Measurements from ENCODE around the gene EIF1.

The EIF1 gene

DNA sequence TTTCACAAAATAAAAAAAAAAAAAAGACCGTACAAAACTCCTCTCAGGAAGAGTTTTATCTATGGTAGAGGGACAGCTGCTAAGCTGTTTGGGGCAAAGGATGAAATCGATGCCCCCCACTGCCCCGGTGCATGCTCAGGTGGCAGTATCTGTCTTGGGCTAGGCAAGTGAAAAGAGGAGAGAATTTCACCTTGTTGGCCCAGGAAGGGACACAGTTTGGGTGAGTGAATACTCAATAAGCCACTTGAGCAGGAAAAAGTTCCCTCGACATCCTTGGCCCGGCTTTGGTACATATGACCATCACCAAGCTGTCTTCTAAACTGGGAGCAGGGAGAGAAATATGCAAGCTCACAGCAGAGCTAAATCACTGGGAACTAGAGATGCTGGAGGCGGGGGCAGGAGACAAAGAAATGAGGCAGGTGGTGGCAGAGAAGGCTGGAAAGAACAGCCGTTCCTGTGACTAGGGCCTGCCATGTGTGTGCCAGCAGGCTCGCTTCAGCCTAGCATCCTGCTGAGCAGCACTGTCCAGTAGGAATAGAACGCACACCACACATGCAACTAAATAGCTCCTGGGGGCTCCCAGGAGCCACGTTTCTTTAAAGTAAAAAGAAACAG is 8.2 kb upstream of the EIF1 start:
- H3K27ac ChIP-seq (ENCODE audit: low read depth, low read length): no peak overlapping the region

GRCh38 chr17:41681776-41682175 is 6.9 kb upstream of the EIF1 start:
- Histone ChIP-seq H3K36me3 (ENCODE audit: control insufficient read depth, low read length) (no peaks in the 10 kb centered on the region), H3K27me3 (ENCODE audit: control insufficient read depth, low read length) (peaks cover 22% of the 10 kb centered on the region), H3K9me2 (replicated peaks; ENCODE audit: control insufficient read depth, low read length) (no peaks in the 10 kb centered on the region), H4K20me1 (ENCODE audit: control insufficient read depth, insufficient read depth, low read depth, low read length) (no peaks in the 10 kb centered on the region), H3K79me2 (ENCODE audit: control insufficient read depth, low read length) (no peaks in the 10 kb centered on the region), H3K9me3 (ENCODE audit: control insufficient read depth, insufficient read depth, low read length) (no peaks in the 10 kb centered on the region), H3F3A (ENCODE audit: control insufficient read depth, insufficient read depth) (no peaks in the 10 kb centered on the region), H3K4me2 (ENCODE audit: low read length) (no peak overlapping the region), H3K4me3 (ENCODE audit: low read length) (no peak overlapping the region), H3K27ac (ENCODE audit: low read depth, low read length) (no peak overlapping the region), H3K4me1 (ENCODE audit: control insufficient read depth, low read length) (peaks cover 5% of the 10 kb centered on the region; the same call in 1 of the 2 replicates)
- no peak for TF ChIP-seq EZH2phosphoT487 (IDR thresholded peaks at IDR 0.05; ENCODE audit: borderline replicate concordance, low read length)

More for the DNA sequence above, 8.2 kb upstream of the EIF1 start:
- H4K20me1 ChIP-seq (ENCODE audit: control insufficient read depth, insufficient read depth, low read depth, low read length): no peaks in the 10 kb centered on the region
- no peaks in the 10 kb centered on the region for H3K9me3 ChIP-seq (ENCODE audit: control insufficient read depth, insufficient read depth, low read length)
- H3K27me3 ChIP-seq (ENCODE audit: control insufficient read depth, low read length): peaks cover 28% of the 10 kb centered on the region
- peaks cover 5% of the 10 kb centered on the region; the same call in 1 of the 2 replicates for H3K4me1 ChIP-seq (ENCODE audit: control insufficient read depth, low read length)
- no peak overlapping the region for H3K4me2 ChIP-seq (ENCODE audit: low read length)
- H3K79me2 ChIP-seq (ENCODE audit: control insufficient read depth, low read length): no peaks in the 10 kb centered on the region
- no peaks in the 10 kb centered on the region for H3K9me2 ChIP-seq (replicated peaks; ENCODE audit: control insufficient read depth, low read length)
- TF ChIP-seq EZH2phosphoT487 (IDR thresholded peaks at IDR 0.05; ENCODE audit: borderline replicate concordance, low read length): no peak
- TF ChIP-seq, protein P1, sequence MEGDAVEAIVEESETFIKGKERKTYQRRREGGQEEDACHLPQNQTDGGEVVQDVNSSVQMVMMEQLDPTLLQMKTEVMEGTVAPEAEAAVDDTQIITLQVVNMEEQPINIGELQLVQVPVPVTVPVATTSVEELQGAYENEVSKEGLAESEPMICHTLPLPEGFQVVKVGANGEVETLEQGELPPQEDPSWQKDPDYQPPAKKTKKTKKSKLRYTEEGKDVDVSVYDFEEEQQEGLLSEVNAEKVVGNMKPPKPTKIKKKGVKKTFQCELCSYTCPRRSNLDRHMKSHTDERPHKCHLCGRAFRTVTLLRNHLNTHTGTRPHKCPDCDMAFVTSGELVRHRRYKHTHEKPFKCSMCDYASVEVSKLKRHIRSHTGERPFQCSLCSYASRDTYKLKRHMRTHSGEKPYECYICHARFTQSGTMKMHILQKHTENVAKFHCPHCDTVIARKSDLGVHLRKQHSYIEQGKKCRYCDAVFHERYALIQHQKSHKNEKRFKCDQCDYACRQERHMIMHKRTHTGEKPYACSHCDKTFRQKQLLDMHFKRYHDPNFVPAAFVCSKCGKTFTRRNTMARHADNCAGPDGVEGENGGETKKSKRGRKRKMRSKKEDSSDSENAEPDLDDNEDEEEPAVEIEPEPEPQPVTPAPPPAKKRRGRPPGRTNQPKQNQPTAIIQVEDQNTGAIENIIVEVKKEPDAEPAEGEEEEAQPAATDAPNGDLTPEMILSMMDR (IDR thresholded peaks at IDR 0.05; ENCODE audit: low read depth, low read length, poor library complexity, severe bottlenecking): no peak
- no peaks in the 10 kb centered on the region for H3F3A ChIP-seq (ENCODE audit: control insufficient read depth, insufficient read depth)
- no peak overlapping the region for H3K4me3 ChIP-seq (ENCODE audit: low read length)
- H3K36me3 ChIP-seq (ENCODE audit: control insufficient read depth, low read length): no peaks in the 10 kb centered on the region

DNA sequence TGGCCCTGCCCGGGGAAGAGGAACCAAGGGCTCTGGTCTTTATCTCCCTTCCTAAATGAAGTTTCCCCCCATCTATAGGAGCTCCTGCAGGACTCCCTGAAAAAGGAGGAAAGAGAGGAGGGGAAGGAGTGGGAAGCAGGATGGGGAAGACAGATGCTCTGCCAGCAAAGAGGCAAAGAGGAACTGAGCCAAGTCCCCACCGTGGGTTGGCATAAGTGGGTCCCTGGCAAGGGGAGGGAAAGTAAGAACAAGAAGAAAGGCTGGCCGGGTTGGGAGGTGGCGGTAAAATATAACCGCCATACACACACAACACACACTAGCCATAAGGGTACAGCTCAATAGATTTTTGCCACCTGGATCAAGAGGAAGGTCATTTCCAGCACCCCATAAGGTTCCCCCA is 6.1 kb upstream of the EIF1 start:
- no peaks in the 10 kb centered on the region for H4K20me1 ChIP-seq (ENCODE audit: control insufficient read depth, insufficient read depth, low read depth, low read length)
- TF ChIP-seq EZH2phosphoT487 (IDR thresholded peaks at IDR 0.05; ENCODE audit: borderline replicate concordance, low read length): no peak
- TF ChIP-seq, protein P1 (IDR thresholded peaks at IDR 0.05; ENCODE audit: low read depth, low read length, poor library complexity, severe bottlenecking): no peak
- no peaks in the 10 kb centered on the region for H3K9me3 ChIP-seq (ENCODE audit: control insufficient read depth, insufficient read depth, low read length)
- H3F3A ChIP-seq (ENCODE audit: control insufficient read depth, insufficient read depth): no peaks in the 10 kb centered on the region
- no peak overlapping the region for H3K4me3 ChIP-seq (ENCODE audit: low read length)
- peaks cover 22% of the 10 kb centered on the region for H3K27me3 ChIP-seq (ENCODE audit: control insufficient read depth, low read length)
- H3K27ac ChIP-seq (ENCODE audit: low read depth, low read length): no peak overlapping the region
- no peaks in the 10 kb centered on the region for H3K79me2 ChIP-seq (ENCODE audit: control insufficient read depth, low read length)
- no peak overlapping the region for H3K4me2 ChIP-seq (ENCODE audit: low read length)
- H3K36me3 ChIP-seq (ENCODE audit: control insufficient read depth, low read length): no peaks in the 10 kb centered on the region
- H3K9me2 ChIP-seq (replicated peaks; ENCODE audit: control insufficient read depth, low read length): no peaks in the 10 kb centered on the region
- peaks cover 8% of the 10 kb centered on the region for H3K4me1 ChIP-seq (ENCODE audit: control insufficient read depth, low read length)

DNA sequence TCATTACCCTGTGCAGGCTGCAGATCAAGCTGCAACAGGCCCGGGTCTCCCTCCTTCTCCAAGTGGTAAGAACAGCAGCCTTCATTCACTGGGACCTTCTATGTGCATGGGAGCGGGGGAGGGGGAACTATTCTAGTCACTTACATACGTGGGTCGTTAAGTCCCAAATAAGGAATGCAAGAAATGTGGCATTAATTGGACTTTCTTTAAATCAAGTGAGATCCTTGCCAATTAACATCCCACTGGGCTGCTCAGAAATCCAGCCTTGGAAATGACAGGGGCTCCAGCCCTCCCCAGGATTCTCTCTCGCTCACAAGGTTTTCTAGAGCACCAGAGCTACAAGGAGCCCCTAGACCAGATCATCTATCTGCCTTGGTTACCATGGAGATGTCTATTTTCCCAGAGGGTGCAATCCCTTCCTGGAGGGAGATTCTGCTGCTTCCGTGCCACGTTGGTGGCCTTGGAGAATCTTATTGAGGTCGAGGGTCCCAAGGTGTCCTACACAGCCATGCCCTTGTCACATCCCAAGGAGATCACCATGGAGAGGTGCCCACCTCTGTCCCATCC is 5.2 kb upstream of the EIF1 start:
- TF ChIP-seq, protein P1 (IDR thresholded peaks at IDR 0.05; ENCODE audit: low read depth, low read length, poor library complexity, severe bottlenecking): no peak
- TF ChIP-seq EZH2phosphoT487 (IDR thresholded peaks at IDR 0.05; ENCODE audit: borderline replicate concordance, low read length): no peak
- Histone ChIP-seq H3K4me2 (ENCODE audit: low read length) (no peak overlapping the region), H3K36me3 (ENCODE audit: control insufficient read depth, low read length) (no peaks in the 10 kb centered on the region), H3K79me2 (ENCODE audit: control insufficient read depth, low read length) (peaks cover 3% of the 10 kb centered on the region; the same call in 1 of the 2 replicates), H3K4me3 (ENCODE audit: low read length) (no peak overlapping the region), H3K9me2 (replicated peaks; ENCODE audit: control insufficient read depth, low read length) (no peaks in the 10 kb centered on the region), H3F3A (ENCODE audit: control insufficient read depth, insufficient read depth) (no peaks in the 10 kb centered on the region), H3K27me3 (ENCODE audit: control insufficient read depth, low read length) (peaks cover 19% of the 10 kb centered on the region), H3K27ac (ENCODE audit: low read depth, low read length) (no peak overlapping the region), H3K9me3 (ENCODE audit: control insufficient read depth, insufficient read depth, low read length) (no peaks in the 10 kb centered on the region), H3K4me1 (ENCODE audit: control insufficient read depth, low read length) (peaks cover 12% of the 10 kb centered on the region), H4K20me1 (ENCODE audit: control insufficient read depth, insufficient read depth, low read depth, low read length) (no peaks in the 10 kb centered on the region)
